SH-SY5Y (cell line): ENCODE results near the gene MAPK12.

Source experiments
- GATA2 ChIP-seq: IDR thresholded peaks from 2 replicates; pipeline ENCODE4 v1.6.1; 2011; ENCODE audit warnings: mild to moderate bottlenecking, low read depth, low read length
- GATA3 ChIP-seq: IDR thresholded peaks from 2 replicates; pipeline ENCODE4 v1.6.1; 2011; ENCODE audit warnings: low read depth, mild to moderate bottlenecking, low read length, moderate library complexity

DNA sequence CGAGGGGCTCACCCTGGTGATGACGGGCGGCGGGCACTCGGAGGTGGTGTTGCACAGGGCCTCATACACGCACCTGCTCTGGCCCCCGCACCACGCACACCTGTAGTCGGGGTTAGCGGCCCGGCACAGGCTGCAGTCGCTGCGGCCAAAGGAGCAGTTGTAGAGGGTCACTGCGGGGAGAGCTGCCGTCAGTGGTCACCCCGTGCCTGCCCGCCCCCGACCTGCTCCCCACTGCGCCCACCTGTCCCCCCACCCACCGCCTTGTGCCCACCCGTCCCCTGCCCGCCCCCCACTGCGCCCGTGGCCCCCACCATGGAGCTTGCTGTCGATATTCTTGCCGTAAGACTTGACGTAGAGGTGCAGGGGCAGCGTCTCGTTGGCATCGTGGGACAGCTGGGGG lies 22.3 kb upstream of the MAPK12 start:
- no peak for TF ChIP-seq GATA3
- no peak for TF ChIP-seq GATA2
